IPS-20b (cell line): ENCODE data around the gene SNRNP70.
"Not testable (repeated sequence)": the region's sequence is repeated elsewhere in the genome, so short reads cannot be mapped to it uniquely, and the experiment has no call there.

Source experiments
- H3K27ac ChIP-seq: one replicate; pipeline ENCODE4 v1.5.1; 2013; ENCODE audit warnings: low read length
- H3K27me3 ChIP-seq: 2 replicates; pipeline ENCODE4 v1.6.1; 2013; ENCODE audit warnings: mild to moderate bottlenecking, low read length, inconsistent platforms; ENCODE audit not compliant: insufficient read depth
- H3K36me3 ChIP-seq: 2 replicates; pipeline ENCODE4 v1.6.1; 2013; ENCODE audit warnings: low read depth, mild to moderate bottlenecking, inconsistent platforms, low read length, moderate library complexity; ENCODE audit not compliant: insufficient read depth
- H3K4me1 ChIP-seq: 2 replicates; pipeline ENCODE4 v1.6.1; 2013; ENCODE audit warnings: mild to moderate bottlenecking, control low read depth, inconsistent platforms, low read length, moderate library complexity; ENCODE audit not compliant: insufficient read depth
- H3K4me3 ChIP-seq: 2 replicates; pipeline ENCODE4 v1.5.1; 2013; ENCODE audit warnings: mild to moderate bottlenecking, low read length, inconsistent platforms
- H3K9ac ChIP-seq: 2 replicates; pipeline ENCODE4 v1.6.1; 2013; ENCODE audit warnings: low read depth, mild to moderate bottlenecking, inconsistent platforms, low read length, moderate library complexity
- H3K9me3 ChIP-seq: 2 replicates; pipeline ENCODE4 v1.6.1; 2013; ENCODE audit warnings: mild to moderate bottlenecking, low read depth, low read length, inconsistent platforms; ENCODE audit not compliant: insufficient read depth

SNRNP70 gene

DNA sequence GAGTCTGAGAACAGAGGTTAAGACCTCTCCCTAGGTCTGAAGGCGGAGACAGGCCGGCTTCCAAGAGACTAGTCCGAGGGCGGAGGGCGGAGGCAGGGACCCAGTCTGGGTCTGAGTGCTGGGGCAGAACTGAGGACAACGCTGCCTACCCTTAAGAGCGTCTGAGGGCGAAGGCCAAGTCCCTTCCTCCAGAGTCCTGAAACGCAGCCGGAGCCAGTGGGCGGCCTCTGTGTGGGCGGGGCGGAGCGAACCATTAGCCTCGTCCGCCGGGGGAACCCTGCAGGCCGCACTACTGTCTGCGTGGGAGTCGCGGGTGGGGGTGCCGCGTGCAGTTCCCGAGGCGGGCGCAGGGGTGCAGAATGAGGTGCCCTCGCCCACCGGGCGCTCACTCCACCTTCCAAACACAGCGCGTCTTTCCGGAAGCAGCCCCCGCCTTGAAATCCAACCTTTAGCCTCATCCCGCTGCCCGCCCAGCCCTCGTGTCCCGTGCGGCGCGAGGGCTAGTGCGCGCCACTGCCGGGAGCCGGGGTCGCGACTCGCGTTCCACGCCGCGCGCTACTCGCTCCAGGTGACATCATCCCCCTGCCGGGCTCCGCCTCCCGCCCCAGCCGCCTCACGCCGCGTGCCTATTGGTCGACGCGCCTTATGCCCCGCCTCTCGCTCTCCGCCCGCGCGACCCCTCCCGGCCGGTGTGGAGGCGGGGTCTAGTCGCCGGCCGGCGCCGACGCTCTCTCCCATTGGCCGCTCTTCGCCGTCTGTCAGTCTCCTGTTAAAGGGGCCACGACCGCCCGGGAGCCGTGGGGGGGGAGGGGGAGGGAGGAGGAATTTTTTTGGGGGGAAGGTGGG, 33.5 kb downstream of the SNRNP70 start, which contains the start of gene C19orf73:
TSS of gene C19orf73 (minus strand) at position 579 of the 846 bp plus-strand sequence. CDS start at position 458, 121 bp downstream.
- Histone ChIP-seq H3K36me3 (no peaks in the 10 kb centered on the region), H3K27ac (no peak within 1 kb of the TSS), H3K4me1 (peaks cover 4% of the 10 kb centered on the region; the same call in 1 of the 2 replicates), H3K9ac (peak within 1 kb of the TSS; percentile 89; the same call in 1 of the 2 replicates), H3K9me3 (no peaks in the 10 kb centered on the region), H3K27me3 (peaks cover 44% of the 10 kb centered on the region), H3K4me3 (peak within 1 kb of the TSS; percentile 80)

GRCh38 chr19:49119411-49120324, 34.4 kb downstream of the SNRNP70 start, which contains the start of gene PPFIA3:
Gene PPFIA3, plus strand, starts transcription at chr19:49119544. Its CDS starts 8,330 bp downstream, at chr19:49127874.
- Histone ChIP-seq H3K27ac (no peak within 1 kb of the TSS), H3K36me3 (no peaks in the 10 kb centered on the region), H3K9ac (peak within 1 kb of the TSS; percentile 89; the same call in 1 of the 2 replicates), H3K4me3 (peak within 1 kb of the TSS; percentile 80), H3K27me3 (peaks cover 44% of the 10 kb centered on the region), H3K4me1 (peaks cover 4% of the 10 kb centered on the region; the same call in 1 of the 2 replicates), H3K9me3 (no peaks in the 10 kb centered on the region)

DNA sequence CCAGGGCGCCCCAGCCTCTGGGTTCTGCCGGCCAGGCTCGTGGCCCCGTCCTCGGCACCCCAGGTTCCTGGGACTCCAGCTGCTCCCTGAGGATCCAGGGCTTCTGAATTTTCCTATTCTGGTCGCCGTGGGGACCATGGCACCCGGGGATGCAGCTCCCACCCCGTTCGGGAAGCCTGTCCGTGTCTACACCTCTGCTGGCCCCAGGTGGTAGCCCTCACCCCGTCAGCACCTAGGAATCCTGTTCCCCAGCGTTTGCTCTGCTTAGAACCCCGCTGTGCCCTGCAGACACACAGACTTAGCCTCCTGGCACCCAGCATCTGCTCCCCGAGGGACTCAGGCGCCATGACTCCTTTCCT, 35.1 kb downstream of the SNRNP70 start:
- Histone ChIP-seq H3K4me1 (peaks cover 4% of the 10 kb centered on the region; the same call in 1 of the 2 replicates), H3K9me3 (no peaks in the 10 kb centered on the region), H3K27me3 (peaks cover 40% of the 10 kb centered on the region), H3K36me3 (no peaks in the 10 kb centered on the region), H3K4me3 (no peak overlapping the region; the same call in 1 of the 2 replicates), H3K27ac (no peak overlapping the region), H3K9ac (no peak overlapping the region)

DNA sequence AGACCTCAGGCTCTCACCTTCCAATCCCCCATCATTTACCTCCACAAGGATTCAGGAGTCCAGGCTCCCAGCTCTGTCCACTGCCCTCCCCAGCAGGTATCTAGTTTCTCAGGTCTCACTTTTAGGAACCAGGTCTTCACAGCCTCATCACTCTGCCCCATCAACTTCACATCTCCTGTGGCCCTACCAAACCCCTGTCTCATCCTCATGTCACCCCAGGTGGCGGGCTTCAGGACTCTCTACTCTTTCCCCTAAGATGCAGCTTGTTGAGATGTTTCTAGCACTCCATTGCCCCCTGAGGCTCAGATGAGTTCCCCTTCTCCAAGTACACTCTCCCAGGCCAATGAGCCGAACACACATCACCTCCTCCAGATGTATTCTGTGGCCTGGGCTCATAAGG, 35.6 kb downstream of the SNRNP70 start:
- no peak overlapping the region for H3K27ac ChIP-seq

DNA sequence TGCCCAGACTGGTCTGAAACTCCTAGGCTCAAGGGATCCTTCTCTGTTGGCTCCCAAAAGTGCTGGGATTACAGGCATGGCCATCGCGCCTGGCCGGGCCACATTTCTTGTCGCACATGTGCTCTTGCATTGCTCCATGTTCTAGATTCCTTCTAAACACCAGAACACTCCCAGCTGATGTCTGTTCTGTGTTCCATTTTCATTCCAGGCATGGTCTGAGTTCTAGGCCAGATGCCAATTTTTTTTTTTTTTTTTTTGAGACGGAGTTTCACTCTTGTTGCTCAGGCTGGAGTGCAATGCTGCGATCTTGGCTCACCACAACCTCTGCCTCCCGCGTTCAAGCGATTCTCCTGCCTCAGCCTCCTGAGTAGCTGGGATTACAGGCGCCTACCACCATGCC, 36.6 kb downstream of the SNRNP70 start:
- not testable (repeated sequence) for H3K36me3 ChIP-seq, H3K9ac ChIP-seq, H3K27ac ChIP-seq, H3K4me3 ChIP-seq, H3K9me3 ChIP-seq, H3K4me1 ChIP-seq
- H3K27me3 ChIP-seq: peaks cover 30% of the 10 kb centered on the region

More for the DNA sequence above, 35.6 kb downstream of the SNRNP70 start:
- Histone ChIP-seq H3K36me3 (no peaks in the 10 kb centered on the region), H3K4me3 (no peak overlapping the region), H3K4me1 (peaks cover 4% of the 10 kb centered on the region; the same call in 1 of the 2 replicates), H3K9ac (no peak overlapping the region), H3K9me3 (no peaks in the 10 kb centered on the region), H3K27me3 (peaks cover 37% of the 10 kb centered on the region)

GRCh38 chr19:49123285-49123684, 38.0 kb downstream of the SNRNP70 start:
- not testable (repeated sequence) for H3K4me3 ChIP-seq, H3K9me3 ChIP-seq, H3K27ac ChIP-seq, H3K9ac ChIP-seq, H3K36me3 ChIP-seq, H3K4me1 ChIP-seq
- peaks cover 30% of the 10 kb centered on the region for H3K27me3 ChIP-seq

GRCh38 chr19:49125025-49125731, 39.9 kb downstream of the SNRNP70 start:
- H3K4me3 ChIP-seq: peak overlapping the region; percentile 51; the same call in 1 of the 2 replicates
- H3K36me3 ChIP-seq: no peaks in the 10 kb centered on the region
- no peak overlapping the region for H3K27ac ChIP-seq
- H3K4me1 ChIP-seq: no peaks in the 10 kb centered on the region
- no peak overlapping the region for H3K9ac ChIP-seq
- peaks cover 22% of the 10 kb centered on the region for H3K27me3 ChIP-seq
- H3K9me3 ChIP-seq: no peaks in the 10 kb centered on the region

DNA sequence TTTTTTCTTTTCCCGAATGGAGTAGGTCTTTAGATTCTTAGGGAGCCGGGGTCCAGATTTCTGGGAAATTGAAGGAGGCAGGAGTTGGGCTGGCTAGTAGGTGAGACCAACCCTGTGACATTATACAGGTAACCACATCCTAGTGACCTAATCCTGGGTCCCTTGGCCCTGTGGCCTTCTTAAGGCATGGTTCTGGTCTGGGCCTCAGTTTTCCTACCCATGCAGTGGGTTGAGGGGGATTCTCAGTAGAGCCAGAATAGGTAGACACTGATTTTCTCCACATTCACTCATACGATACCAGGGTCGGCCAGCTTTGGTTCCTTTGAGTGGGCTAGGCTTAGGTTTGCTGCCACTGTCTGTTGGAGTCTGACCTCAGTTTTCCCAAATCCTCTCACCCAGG, 41.3 kb downstream of the SNRNP70 start:
- peaks cover 9% of the 10 kb centered on the region for H3K27me3 ChIP-seq

GRCh38 chr19:49127225-49127624, 42.0 kb downstream of the SNRNP70 start:
- H3K4me3 ChIP-seq: peak overlapping the region; percentile 59; the same call in 1 of the 2 replicates
- not testable (repeated sequence) for H3K36me3 ChIP-seq, H3K9me3 ChIP-seq, H3K27ac ChIP-seq, H3K4me1 ChIP-seq, H3K27me3 ChIP-seq, H3K9ac ChIP-seq

More for the DNA sequence above, 41.3 kb downstream of the SNRNP70 start:
- Histone ChIP-seq H3K36me3 (no peaks in the 10 kb centered on the region), H3K9ac (no peak overlapping the region), H3K4me3 (no peak overlapping the region), H3K27ac (no peak overlapping the region), H3K9me3 (no peaks in the 10 kb centered on the region), H3K4me1 (no peaks in the 10 kb centered on the region)

- H3K4me3 ChIP-seq: peak overlapping the region; percentile 87
- no peaks in the 10 kb centered on the region for H3K36me3 ChIP-seq
- no peak overlapping the region for H3K27ac ChIP-seq
- peak overlapping the region; percentile 62; the same call in 1 of the 2 replicates for H3K9ac ChIP-seq
- H3K27me3 ChIP-seq: no peaks in the 10 kb centered on the region
- no peaks in the 10 kb centered on the region for H3K9me3 ChIP-seq
- H3K4me1 ChIP-seq: no peaks in the 10 kb centered on the region
Observed at GRCh38 chr19:49127674-49128544, 42.7 kb downstream of the SNRNP70 start.
